Testis (tissue), 3 donors: Measurements from ENCODE around the gene RBM17. TPM values are rescaled to one million over a fixed set of nuclear protein-coding genes. Genes with fewer than 3 reads are reported as not detected.

Experiments
- DNase-seq: peaks from one replicate; pipeline ENCODE4 v3.0.0-alpha.2; 2019
- H3K27ac ChIP-seq, 2 donors: fragments of 200-600 bp; sonication (generic); one replicate each; pipeline ENCODE4 v1.5.1; 2019
- H3K27me3 ChIP-seq: fragments of 200-600 bp; sonication (generic); one replicate; pipeline ENCODE4 v1.5.1; 2019
- H3K36me3 ChIP-seq: fragments of 200-600 bp; sonication (generic); one replicate; pipeline ENCODE4 v1.5.1; 2017; ENCODE audit warnings: low read depth; ENCODE audit errors: missing control alignments
- H3K4me1 ChIP-seq: fragments of 200-600 bp; sonication (generic); one replicate; pipeline ENCODE4 v1.5.1; 2019
- H3K4me3 ChIP-seq, 2 donors: fragments of 200-600 bp; sonication (generic); one replicate each; pipeline ENCODE4 v1.5.1; 2017 to 2019
- H3K9me3 ChIP-seq: fragments of 200-600 bp; sonication (generic); one replicate; pipeline ENCODE4 v1.5.1; 2017
- POLR2A ChIP-seq: fragments of 450-650 bp; IDR thresholded peaks from one replicate; pipeline ENCODE4 v1.6.1; 2017; ENCODE audit warnings: antibody characterized with exemption, mild to moderate bottlenecking, moderate library complexity
- WGBS, 2 donors: methylation state at CpG; one replicate each; pipeline ENCODE4 v1.1.5; 2018; 5-methylcytosine and 5-hydroxymethylcytosine counted together
- intact Hi-C: fragments of 100-400 bp; cut with DNase I; formaldehyde crosslinking; loops from one replicate; pipeline ENCODE4 v1.15.1; 2023; ENCODE audit warnings: low total_unique reads
- polyA plus RNA-seq: library from polyadenylated mRNA; stranded (reverse); fragments of 350-450 nt; fragmentation: Illumina TruSeq; extraction: RNeasy Lipid Tissue Mini Kit (QIAGEN cat#74804); gene quantifications from one replicate; pipeline ENCODE4 v1.2.3, GENCODE V29; 2014; ENCODE audit warnings: low read depth, low replicate concordance; ENCODE audit not compliant: insufficient read depth
- total RNA-seq, 2 donors: library from RNA; depleted of rRNA; stranded (reverse); fragments of >200 nt; gene quantifications; one replicate each; pipeline ENCODE4 v1.2.3, GENCODE V29; 2016
- TF ChIP-seq, protein P1 (sequence below), 3 experiments: fragments of 450-650 bp in 2 of 3; fragments of 200-600 bp in 1 of 3; sonication (generic) in 1 of 3; IDR thresholded peaks; one replicate each; pipeline ENCODE4 v1.5.1; 2016 to 2019; ENCODE audit warnings: antibody characterized with exemption in 3 of 3, mild to moderate bottlenecking in 2 of 3, moderate library complexity in 1 of 3

RBM17 gene
- total and polyA plus RNA-seq, 3 donors from 2014 or later, result 114 to 145 (median 121) TPM

GRCh38 chr10:6071181-6072175 is 17.4 kb upstream of the RBM17 start:
- WGBS, 2 donors, result 83 to 87% methylated on average over 10 of the region's 10 CpGs
- H3K4me3 ChIP-seq, result no peak overlapping the region
- H3K27ac ChIP-seq, result no peak overlapping the region
- no peaks in the 10 kb centered on the region for H3K27me3 ChIP-seq
- H3K36me3 ChIP-seq, result no peaks in the 10 kb centered on the region
- H3K4me1 ChIP-seq, result peaks cover 5% of the 10 kb centered on the region
- H3K9me3 ChIP-seq, result no peaks in the 10 kb centered on the region
- TF ChIP-seq POLR2A, result no peak
- TF ChIP-seq, protein P1, sequence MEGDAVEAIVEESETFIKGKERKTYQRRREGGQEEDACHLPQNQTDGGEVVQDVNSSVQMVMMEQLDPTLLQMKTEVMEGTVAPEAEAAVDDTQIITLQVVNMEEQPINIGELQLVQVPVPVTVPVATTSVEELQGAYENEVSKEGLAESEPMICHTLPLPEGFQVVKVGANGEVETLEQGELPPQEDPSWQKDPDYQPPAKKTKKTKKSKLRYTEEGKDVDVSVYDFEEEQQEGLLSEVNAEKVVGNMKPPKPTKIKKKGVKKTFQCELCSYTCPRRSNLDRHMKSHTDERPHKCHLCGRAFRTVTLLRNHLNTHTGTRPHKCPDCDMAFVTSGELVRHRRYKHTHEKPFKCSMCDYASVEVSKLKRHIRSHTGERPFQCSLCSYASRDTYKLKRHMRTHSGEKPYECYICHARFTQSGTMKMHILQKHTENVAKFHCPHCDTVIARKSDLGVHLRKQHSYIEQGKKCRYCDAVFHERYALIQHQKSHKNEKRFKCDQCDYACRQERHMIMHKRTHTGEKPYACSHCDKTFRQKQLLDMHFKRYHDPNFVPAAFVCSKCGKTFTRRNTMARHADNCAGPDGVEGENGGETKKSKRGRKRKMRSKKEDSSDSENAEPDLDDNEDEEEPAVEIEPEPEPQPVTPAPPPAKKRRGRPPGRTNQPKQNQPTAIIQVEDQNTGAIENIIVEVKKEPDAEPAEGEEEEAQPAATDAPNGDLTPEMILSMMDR (IDR thresholded peaks at IDR 0.05), result no peak
- intact Hi-C loops, result no loop called here
- DNase-seq, result no peak

DNA sequence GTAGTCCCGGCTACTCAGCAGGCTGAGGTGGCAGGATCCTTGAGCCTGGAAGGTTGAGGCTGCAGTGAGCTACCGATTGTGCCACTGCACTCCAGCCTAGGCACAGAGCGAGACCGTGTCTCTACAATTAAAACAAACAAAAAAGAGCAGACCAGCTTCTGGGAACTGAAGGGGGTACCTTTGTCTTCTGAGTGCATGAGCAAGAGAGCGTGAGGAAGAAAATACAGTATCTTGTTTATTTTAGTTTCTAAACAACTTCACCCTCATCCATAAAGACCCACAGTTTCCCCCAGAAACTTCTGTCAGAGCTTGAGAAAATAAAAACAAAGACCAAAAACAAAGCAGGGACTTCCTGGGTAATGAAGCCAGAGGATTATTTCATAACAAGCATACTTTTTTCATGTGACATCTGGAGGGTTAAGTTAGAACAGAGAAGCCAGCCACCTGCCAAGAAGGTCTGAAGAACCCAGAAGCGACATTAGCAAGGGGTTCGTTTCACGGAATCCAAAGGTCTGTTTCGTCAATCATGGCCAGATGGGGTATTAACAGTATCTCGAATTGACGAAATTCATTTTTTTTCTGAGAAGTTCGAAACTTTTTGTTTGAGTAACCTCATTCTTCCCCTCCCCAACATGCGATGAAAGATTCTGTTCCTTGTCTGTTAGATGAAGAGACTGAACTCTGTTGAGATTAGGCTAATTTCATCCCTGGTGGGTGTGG is 16.5 kb upstream of the RBM17 start:
- 79 to 81% methylated on average over 13 of the region's 13 CpGs for WGBS, 2 donors
- H3K4me1 ChIP-seq, result peaks cover 5% of the 10 kb centered on the region

DNA sequence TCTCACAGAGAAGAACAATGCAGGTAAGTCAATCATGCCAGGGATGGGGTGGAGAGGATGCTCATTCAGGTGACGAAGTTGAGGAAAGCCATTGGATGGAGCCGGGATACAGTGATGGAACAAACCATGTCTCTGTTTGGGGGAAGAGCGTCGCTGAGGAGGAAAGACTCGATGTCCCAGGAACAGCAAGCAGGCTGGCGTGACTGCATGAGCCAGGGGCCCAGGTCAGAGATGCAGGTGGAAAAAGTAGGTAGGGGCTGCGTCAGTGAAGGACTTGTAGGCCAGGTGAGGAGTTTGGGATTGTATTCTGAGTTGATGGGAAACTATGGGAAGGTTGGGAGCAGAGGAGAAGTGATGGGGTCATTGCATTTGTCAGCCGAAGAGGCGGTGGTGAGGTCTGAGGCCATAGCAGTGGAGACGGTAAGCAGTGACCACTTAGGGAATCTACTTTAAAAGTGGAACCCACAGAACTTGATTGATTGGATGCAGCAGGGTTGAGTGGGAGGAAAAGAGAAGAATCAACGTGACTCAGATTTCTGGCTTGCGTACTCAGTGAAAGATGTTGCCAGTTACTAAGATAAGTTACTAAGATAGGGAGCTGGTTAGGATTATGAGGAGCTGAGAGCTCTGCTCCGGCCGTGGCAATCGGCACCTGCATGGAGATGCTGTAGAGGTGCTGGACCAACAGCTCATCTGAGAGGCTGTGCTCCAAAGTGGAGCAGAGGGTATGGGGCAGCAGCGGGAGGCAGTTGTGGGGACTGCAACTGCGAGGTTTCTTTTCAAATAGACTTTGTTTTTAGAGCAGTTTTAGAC is 14.1 kb upstream of the RBM17 start:
- no peak overlapping the region for H3K4me3 ChIP-seq
- no peaks in the 10 kb centered on the region for H3K9me3 ChIP-seq
- H3K36me3 ChIP-seq, result no peaks in the 10 kb centered on the region
- WGBS, 2 donors, result 54 to 62% methylated on average over 17 of the region's 17 CpGs
- H3K4me1 ChIP-seq, result peaks cover 5% of the 10 kb centered on the region
- intact Hi-C loops, result no loop called here
- DNase-seq, result peak; percentile 67
- TF ChIP-seq, protein P1 (IDR thresholded peaks at IDR 0.05), result no peak
- no peak for TF ChIP-seq POLR2A
- H3K27me3 ChIP-seq, result no peaks in the 10 kb centered on the region
- H3K27ac ChIP-seq, result no peak overlapping the region

More for the DNA sequence above, 16.5 kb upstream of the RBM17 start:
- TF ChIP-seq POLR2A, result no peak
- TF ChIP-seq, protein P1 (IDR thresholded peaks at IDR 0.05), result no peak
- no peaks in the 10 kb centered on the region for H3K36me3 ChIP-seq
- intact Hi-C loops, result no loop called here
- no peak overlapping the region for H3K4me3 ChIP-seq
- H3K9me3 ChIP-seq, result no peaks in the 10 kb centered on the region
- no peaks in the 10 kb centered on the region for H3K27me3 ChIP-seq
- no peak for DNase-seq
- no peak overlapping the region for H3K27ac ChIP-seq

GRCh38 chr10:6077071-6077675 is 11.7 kb upstream of the RBM17 start:
- H3K36me3 ChIP-seq, result no peaks in the 10 kb centered on the region
- TF ChIP-seq, protein P1 (IDR thresholded peaks at IDR 0.05), result no peak
- no peak for TF ChIP-seq POLR2A
- peaks cover 5% of the 10 kb centered on the region for H3K4me1 ChIP-seq
- H3K9me3 ChIP-seq, result no peaks in the 10 kb centered on the region
- no peak for DNase-seq
- intact Hi-C loops, result no loop called here
- H3K27me3 ChIP-seq, result no peaks in the 10 kb centered on the region
- WGBS, 2 donors, result 81 to 85% methylated on average over 11 to 12 of the region's 12 CpGs
- H3K4me3 ChIP-seq, result no peak overlapping the region
- no peak overlapping the region for H3K27ac ChIP-seq
